ENCODE measurements around the gene ASTE1. TPM values are rescaled to one million over a fixed set of nuclear protein-coding genes. Genes with fewer than 3 reads are reported as not detected.
A peak's percentile ranks its signal among the peaks of the same experiment; 100 is the strongest.

Gene ASTE1
- total RNA-seq, 1 experiment from 2014 or later = 8.1 TPM

DNA sequence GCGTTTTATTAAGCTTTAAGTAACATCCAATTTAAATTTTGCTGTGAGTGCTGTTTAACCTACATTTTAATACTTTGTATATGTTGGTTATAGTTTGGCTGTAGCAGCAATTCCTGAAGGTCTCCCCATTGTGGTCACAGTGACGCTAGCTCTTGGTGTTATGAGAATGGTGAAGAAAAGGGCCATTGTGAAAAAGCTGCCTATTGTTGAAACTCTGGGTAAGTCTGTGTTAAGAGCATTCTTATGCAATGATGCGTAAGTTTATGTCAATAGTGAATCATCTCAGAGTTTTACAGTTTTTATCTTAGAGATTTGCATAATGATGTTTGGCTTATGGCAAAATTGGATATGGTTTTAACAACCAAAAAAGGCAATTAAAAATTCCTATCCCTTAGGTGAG lies 62.7 kb downstream of the ASTE1 start:
- TF ChIP-seq, protein P1, sequence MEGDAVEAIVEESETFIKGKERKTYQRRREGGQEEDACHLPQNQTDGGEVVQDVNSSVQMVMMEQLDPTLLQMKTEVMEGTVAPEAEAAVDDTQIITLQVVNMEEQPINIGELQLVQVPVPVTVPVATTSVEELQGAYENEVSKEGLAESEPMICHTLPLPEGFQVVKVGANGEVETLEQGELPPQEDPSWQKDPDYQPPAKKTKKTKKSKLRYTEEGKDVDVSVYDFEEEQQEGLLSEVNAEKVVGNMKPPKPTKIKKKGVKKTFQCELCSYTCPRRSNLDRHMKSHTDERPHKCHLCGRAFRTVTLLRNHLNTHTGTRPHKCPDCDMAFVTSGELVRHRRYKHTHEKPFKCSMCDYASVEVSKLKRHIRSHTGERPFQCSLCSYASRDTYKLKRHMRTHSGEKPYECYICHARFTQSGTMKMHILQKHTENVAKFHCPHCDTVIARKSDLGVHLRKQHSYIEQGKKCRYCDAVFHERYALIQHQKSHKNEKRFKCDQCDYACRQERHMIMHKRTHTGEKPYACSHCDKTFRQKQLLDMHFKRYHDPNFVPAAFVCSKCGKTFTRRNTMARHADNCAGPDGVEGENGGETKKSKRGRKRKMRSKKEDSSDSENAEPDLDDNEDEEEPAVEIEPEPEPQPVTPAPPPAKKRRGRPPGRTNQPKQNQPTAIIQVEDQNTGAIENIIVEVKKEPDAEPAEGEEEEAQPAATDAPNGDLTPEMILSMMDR (conservative IDR thresholded peaks at IDR 0.05; ENCODE audit: low read depth, low read length) = no peak
- no peak for TF ChIP-seq EZH2 (IDR thresholded peaks at IDR 0.05; ENCODE audit: borderline replicate concordance, low read depth, low read length, poor library complexity, severe bottlenecking)
- DNase-seq (ENCODE audit: low spot score) = peak; percentile 60
- no peak overlapping the region for H3K4me3 ChIP-seq (ENCODE audit: low read depth, low read length, poor library complexity, severe bottlenecking)
- no peaks in the 10 kb centered on the region for H3K27me3 ChIP-seq (replicated peaks; ENCODE audit: insufficient read depth, low read depth, low read length, poor library complexity)
- no peaks in the 10 kb centered on the region for H3K9me3 ChIP-seq (ENCODE audit: low read depth, low read length, poor library complexity, severe bottlenecking)
- ChIA-PET CTCF (no interaction called here), POLR2A (ENCODE audit: low non-redundant PET) (no interaction called here)
- no peak overlapping the region for H3K27ac ChIP-seq (ENCODE audit: low read depth, low read length, poor library complexity, severe bottlenecking)
- peaks cover 27% of the 10 kb centered on the region for H3K36me3 ChIP-seq (ENCODE audit: insufficient read depth, low read length, poor library complexity, severe bottlenecking)
- H3K4me1 ChIP-seq (ENCODE audit: insufficient read depth, low read length, poor library complexity, severe bottlenecking) = peaks cover 10% of the 10 kb centered on the region
- intact Hi-C loops (cut with micrococcal nuclease; ENCODE audit: unreplicated experiment) = no loop called here
- BruUV-seq (replicated peaks) = no TSS peak

Other genes starting within 250 kb of the ASTE1 start
- 70.3 and 75.9 TPM in 2 replicates for gene ATP2C1, start 132.7 kb downstream of the ASTE1 start, total RNA-seq (2021)
- gene NEK11, start 52 bp upstream of the ASTE1 start, total RNA-seq (2021) = 4.4 and 5.0 TPM in 2 replicates